HG02571 (cell line): ENCODE measurements around the gene MED6.

Experiments used
- ATAC-seq: cut with Tn5 transposase; IDR thresholded peaks from one replicate; pipeline ENCODE4 v1.9.1; 2021; ENCODE audit warnings: mild to moderate bottlenecking, moderate library complexity; ENCODE audit not compliant: unreplicated experiment

The MED6 gene, protein sequence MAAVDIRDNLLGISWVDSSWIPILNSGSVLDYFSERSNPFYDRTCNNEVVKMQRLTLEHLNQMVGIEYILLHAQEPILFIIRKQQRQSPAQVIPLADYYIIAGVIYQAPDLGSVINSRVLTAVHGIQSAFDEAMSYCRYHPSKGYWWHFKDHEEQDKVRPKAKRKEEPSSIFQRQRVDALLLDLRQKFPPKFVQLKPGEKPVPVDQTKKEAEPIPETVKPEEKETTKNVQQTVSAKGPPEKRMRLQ

GRCh38 chr14:70600382-70601157 lies at the start of gene MED6:
MED6 (minus strand) TSS chr14:70600655; CDS start chr14:70600637, 18 bp downstream.
- peak; percentile 79 for ATAC-seq

GRCh38 chr14:70649803-70650202 lies 49.3 kb upstream of the MED6 start:
- ATAC-seq, result no peak

- no peak for ATAC-seq
Measured at GRCh38 chr14:70648346-70648745, 47.9 kb upstream of the MED6 start.

DNA sequence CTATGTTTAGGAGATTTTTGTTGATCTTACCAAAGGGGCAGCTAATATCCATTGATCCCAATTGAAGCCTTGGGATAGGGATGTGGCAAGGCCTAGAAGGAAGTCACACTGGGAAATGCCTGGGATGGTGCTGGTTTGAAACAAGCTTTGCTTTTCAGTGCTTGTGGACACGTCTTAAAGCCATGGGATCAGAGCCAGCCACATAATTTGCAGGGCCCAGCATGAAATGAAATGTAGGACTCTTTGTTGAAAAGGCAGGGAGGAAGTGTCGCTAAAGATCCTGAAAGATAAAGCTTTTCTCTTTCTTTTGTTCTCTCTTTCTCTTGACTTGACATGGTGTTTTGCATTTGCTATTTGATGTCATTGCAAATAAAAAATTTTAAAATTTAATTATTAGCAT lies 46.2 kb upstream of the MED6 start:
- ATAC-seq, result no peak

DNA sequence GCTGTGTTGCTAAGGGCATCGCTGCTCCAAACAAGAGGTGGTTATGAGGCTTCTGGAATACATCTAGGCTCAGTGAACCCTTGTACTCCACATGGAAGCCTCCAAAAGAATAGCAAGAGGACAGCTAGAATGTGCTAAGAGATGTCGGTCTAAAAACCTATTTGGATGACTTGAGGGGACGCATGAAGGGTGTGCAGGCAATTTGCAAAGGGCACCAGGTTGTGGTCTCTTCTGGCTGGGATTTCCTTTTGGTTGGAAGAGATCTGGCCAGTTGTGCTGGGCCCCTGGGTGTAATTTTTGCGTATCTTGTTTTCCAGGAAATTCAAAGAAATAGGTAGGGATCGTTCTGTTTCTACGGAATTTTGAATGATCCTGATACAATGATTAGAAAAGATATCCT lies 45.4 kb upstream of the MED6 start:
- ATAC-seq, result no peak

GRCh38 chr14:70643967-70644366 lies 43.5 kb upstream of the MED6 start:
- ATAC-seq, result no peak

GRCh38 chr14:70642303-70643235 lies 42.1 kb upstream of the MED6 start:
- ATAC-seq, result peak; percentile 35

DNA sequence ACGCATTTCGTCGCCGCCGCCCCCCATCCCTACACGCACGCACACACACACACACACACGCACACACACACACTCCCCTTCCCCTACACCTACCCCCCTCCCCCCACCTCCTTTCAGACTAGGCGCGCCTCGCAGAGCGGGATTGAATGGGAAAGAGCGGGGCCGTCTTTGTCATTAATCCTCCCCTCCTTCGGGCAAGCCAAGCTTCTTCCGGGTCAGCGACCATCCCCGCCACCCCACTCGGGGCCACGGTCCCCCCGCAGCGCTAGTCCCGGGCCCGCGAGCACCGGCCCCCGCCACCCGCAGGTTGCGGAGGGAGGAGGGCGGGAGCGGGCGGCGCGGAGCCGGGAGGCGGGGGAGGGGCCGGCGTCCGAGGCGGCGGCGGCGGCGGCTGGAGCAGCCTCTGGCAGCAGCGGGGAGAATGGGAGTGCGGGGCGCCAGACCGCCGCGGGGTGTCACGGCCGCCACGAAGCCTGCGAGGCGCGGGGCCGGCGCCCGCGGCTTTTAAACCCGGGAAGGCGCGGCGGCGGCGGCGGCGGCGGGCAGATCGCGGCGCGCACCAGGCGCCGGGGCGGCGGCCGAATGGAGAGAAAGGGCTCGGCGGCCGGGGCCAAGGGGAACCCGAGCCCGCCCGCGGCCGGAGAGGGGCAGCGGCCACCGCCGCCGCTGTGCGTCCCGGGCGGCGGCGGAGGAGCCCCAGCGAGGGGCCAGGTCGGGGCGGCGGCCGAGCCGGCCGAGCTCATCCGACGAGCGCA lies 41.3 kb upstream of the MED6 start, which contains the start of gene TTC9:
Gene TTC9, plus strand, starts transcription at position 369 of the 755 bp plus-strand sequence. Its CDS starts 214 bp downstream, at position 583.
- no peak for ATAC-seq

- peak; percentile 46 for ATAC-seq
Measured at GRCh38 chr14:70640938-70641547, 40.6 kb upstream of the MED6 start.

DNA sequence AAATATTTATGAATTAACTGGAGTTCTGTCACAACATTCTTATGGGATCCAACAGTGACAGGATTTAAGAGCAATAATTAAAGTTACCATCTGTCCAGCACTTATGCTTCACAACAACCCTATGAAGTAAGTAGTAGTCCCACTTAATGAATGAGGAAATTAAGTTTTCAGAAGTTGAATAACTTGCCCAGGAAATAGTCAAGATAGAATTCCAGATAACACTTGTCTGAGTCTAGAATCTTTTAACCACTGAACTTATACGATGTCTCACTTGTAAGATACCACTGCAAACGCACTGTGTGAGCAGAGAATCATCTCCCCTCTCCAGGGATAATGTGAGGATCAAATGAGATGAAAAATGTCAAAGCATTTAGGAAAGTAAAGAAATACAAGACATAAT lies 38.0 kb upstream of the MED6 start:
- no peak for ATAC-seq

DNA sequence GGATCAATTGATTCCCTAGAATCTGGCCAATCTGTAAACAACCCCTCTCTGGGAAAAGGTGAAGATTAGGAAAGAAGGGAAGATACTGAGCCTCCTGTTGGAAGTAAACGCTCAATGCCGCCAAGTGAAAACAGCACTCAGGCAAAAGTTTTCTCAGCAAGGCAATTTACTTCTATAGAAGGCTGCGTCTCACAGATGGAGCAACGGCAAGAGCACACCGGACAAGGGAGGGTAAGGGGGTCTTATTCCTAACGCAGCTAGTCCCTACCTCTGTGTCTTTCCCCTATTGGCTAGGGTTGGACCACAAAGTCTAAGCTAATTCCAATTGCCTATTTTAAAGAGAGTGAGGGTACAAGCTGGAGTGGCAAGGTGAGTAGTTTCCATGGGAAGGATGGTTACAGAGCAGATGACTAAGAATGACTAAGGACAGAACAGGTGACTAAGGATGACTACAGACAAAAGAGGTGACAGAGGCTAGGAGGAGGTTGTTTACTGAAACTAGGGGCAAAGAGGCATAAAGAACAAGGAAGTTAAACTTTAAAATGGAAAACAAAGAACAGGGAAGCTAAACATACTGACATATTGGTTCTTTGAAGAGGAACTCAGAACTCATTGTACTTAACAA lies 35.6 kb upstream of the MED6 start:
- no peak for ATAC-seq

DNA sequence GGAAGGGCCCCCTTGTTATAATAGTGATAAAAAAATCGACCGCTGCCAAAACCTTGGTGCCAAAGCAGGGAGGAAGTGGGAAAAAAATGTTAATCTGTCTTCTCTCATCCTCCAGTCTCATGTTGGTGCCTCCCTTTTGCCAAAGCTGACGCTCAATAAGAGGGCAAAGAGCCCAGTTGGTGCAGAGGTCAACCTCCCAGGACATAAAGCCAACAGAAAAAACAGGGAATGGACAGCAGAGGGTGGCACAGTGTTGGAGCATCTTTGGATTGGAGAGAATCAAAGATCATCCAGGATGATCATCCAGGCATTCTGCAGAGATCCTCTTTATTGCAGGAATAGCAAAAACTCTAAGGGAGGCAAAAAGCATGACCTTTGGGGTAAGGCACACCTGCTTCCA lies 31.5 kb upstream of the MED6 start:
- no peak for ATAC-seq

DNA sequence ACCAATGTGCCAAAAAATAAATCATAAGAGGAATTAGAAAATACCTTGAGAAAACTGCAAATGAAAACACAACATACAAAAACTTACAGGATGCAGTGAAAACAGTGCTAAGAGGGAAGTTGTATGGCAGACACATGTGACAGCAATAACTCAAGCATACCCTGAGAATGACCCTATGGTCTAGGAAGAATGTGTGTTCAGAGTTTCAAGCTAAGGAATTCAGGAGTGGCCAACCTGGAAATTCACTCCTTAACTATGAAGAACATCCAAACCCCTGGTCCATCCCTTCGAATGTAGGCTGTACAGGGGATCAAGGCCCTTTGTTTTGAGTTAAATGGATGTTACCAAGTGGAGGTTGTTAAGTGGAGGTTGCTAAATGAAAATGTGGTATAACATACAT lies 24.5 kb upstream of the MED6 start:
- no peak for ATAC-seq

GRCh38 chr14:70622111-70622712 lies 21.8 kb upstream of the MED6 start:
- no peak for ATAC-seq

- ATAC-seq, result no peak
Measured at GRCh38 chr14:70619708-70620107, 19.3 kb upstream of the MED6 start.

- ATAC-seq, result no peak
Measured at GRCh38 chr14:70618314-70618713, 17.9 kb upstream of the MED6 start.

GRCh38 chr14:70616646-70617045 lies 16.2 kb upstream of the MED6 start:
- ATAC-seq, result no peak

DNA sequence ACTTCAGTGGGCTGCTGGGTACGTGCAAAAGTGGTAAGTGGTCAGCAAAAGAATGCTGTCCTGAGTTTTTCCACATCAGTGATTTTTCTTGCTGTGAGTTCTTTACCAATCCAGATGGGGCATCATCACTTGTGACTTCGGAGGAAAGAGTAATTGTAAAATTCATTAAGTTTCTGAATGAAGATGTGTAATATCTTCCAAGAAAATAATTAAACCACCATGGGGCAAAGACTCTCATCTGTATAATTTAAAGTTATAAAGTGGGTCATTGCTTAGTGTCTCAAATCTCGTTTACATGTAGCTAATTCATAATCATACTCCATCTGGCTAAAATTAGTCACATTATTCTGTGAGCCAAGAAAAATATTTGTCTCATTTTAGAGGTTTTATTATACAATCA lies 10.8 kb upstream of the MED6 start:
- ATAC-seq, result no peak

DNA sequence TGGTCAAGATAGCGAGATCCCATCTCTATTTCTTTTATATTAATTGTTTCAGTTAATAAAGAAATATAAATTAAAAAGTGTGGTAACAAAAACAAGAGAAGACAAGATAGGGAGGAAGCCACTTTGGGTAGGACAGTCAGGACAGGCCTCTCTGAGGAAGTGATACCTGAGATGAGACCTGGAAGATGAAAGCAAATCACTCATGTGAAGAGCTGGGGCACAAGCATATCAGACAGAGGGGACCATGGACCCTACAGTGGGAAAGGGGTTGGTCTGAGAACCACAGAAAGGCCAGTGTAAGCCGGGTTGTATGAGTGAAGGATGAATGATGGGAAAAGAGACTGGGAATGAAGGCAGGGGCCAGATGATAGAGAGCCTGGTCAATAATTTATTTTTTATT lies 1.8 kb upstream of the MED6 start:
- no peak for ATAC-seq
